HG02884 (cell line): ENCODE data around the gene ANO5.
"Not testable (repeated sequence)": the region's sequence is repeated elsewhere in the genome, so short reads cannot be mapped to it uniquely, and the experiment has no call there.

Experiments
- ATAC-seq: cut with Tn5 transposase; IDR thresholded peaks from one replicate; pipeline ENCODE4 v1.9.1; 2021; ENCODE audit warnings: mild to moderate bottlenecking, moderate library complexity; ENCODE audit not compliant: unreplicated experiment

ANO5 gene

GRCh38 chr11:22197139-22198005 is 4.5 kb downstream of the ANO5 start:
- no peak for ATAC-seq

- ATAC-seq, result no peak
Measured at GRCh38 chr11:22199243-22199642, 6.4 kb downstream of the ANO5 start.

- ATAC-seq, result peak; percentile 47
Measured at GRCh38 chr11:22203281-22203680, 10.4 kb downstream of the ANO5 start.

- ATAC-seq, result no peak
Measured at GRCh38 chr11:22207162-22207561, 14.3 kb downstream of the ANO5 start.

GRCh38 chr11:22208151-22208858 is 15.4 kb downstream of the ANO5 start:
- no peak for ATAC-seq

- no peak for ATAC-seq
Measured at GRCh38 chr11:22216940-22217339, 24.1 kb downstream of the ANO5 start.

- no peak for ATAC-seq
Measured at GRCh38 chr11:22221143-22221542, 28.3 kb downstream of the ANO5 start.

GRCh38 chr11:22225190-22225589 is 32.3 kb downstream of the ANO5 start:
- ATAC-seq, result no peak

- no peak for ATAC-seq
Measured at GRCh38 chr11:22234743-22235142, 41.9 kb downstream of the ANO5 start.

GRCh38 chr11:22244986-22245592 is 52.2 kb downstream of the ANO5 start:
- peak; percentile 97 for ATAC-seq

GRCh38 chr11:22246992-22247391 is 54.1 kb downstream of the ANO5 start:
- no peak for ATAC-seq

GRCh38 chr11:22249871-22250270 is 57.0 kb downstream of the ANO5 start:
- ATAC-seq, result no peak

- no peak for ATAC-seq
Measured at GRCh38 chr11:22256876-22257275, 64.0 kb downstream of the ANO5 start.

GRCh38 chr11:22263613-22264012 is 70.7 kb downstream of the ANO5 start:
- ATAC-seq, result no peak

GRCh38 chr11:22268983-22269624 is 76.2 kb downstream of the ANO5 start:
- ATAC-seq, result not testable (repeated sequence)

GRCh38 chr11:22273781-22274180 is 80.9 kb downstream of the ANO5 start:
- no peak for ATAC-seq

- ATAC-seq, result no peak
Measured at GRCh38 chr11:22275600-22275999, 82.7 kb downstream of the ANO5 start.

GRCh38 chr11:22276535-22276934 is 83.7 kb downstream of the ANO5 start:
- no peak for ATAC-seq

GRCh38 chr11:22284991-22285390 is 92.1 kb downstream of the ANO5 start:
- ATAC-seq, result not testable (repeated sequence)

- no peak for ATAC-seq
Measured at GRCh38 chr11:22302368-22302767, 109.5 kb downstream of the ANO5 start.

- ATAC-seq, result peak; percentile 67
Measured at GRCh38 chr11:22304337-22304961, 111.6 kb downstream of the ANO5 start.
